ENCODE results near the gene P4HA3. TPM values are rescaled to one million over a fixed set of nuclear protein-coding genes. Genes with fewer than 3 reads are reported as not detected.

P4HA3 gene
- total RNA-seq, 1 experiment from 2014 or later = 0.52 TPM

DNA sequence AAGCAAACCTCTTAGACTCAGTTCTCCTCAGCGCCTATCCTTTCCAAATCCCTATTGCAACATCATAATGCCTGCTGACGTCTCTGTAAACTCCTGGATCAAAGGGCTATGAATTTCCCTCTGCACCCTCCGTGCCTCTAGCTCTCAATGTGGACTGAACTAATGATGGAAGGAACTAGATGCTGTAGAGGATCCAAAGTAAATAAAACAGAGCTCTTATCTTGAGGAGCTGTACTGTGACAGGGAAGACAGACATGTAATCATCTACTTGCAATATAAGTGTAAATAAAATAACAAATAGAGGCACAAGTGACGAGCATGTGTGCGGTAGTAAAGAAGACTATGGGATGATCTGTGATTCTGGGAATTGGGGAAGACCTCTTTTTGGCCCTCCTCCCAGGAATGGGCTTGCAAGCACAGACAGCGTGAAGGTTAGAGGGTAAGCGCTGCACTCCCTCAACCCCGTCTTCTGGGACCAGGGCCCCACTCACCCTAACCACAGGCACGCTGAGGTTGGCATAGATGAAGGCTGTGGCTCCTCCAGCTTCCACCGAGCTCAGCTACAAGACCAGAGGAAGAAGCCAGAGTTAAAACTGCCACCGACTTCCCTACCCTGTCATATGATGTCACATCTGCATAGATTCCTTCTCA is 42.2 kb downstream of the P4HA3 start:
- DNase-seq (ENCODE audit: low spot score) = no peak
- TF ChIP-seq EZH2 (IDR thresholded peaks at IDR 0.05; ENCODE audit: borderline replicate concordance, low read depth, low read length, poor library complexity, severe bottlenecking) (no peak), CTCF (conservative IDR thresholded peaks at IDR 0.05; ENCODE audit: low read depth, low read length) (no peak)

DNA sequence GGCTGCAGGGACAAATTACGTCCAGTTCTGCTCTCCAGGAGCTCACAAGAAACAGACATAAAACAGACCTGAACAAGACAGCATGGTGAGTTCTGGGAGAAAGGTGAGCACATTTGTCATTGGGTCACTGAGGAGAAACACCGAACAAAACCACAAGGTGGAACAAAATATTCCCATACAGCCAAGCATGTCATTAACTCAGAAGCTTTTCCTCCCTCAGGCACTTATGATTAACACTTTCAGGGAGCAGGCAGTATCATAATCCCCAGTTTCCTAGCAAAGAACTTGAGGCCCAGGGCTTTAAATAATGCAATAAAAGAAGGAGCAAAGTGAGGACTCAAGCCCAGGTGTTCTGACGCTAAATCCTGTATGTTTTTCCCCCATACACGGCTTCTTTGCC is 43.0 kb downstream of the P4HA3 start:
- CTCF ChIA-PET = no interaction called here
- intact Hi-C loops (cut with micrococcal nuclease; ENCODE audit: unreplicated experiment) = no loop called here
- no peak for DNase-seq (ENCODE audit: low spot score)
- Histone ChIP-seq H3K4me3 (ENCODE audit: low read depth, low read length, poor library complexity, severe bottlenecking) (no peak overlapping the region), H3K4me1 (ENCODE audit: insufficient read depth, low read length, poor library complexity, severe bottlenecking) (no peaks in the 10 kb centered on the region), H3K27ac (ENCODE audit: low read depth, low read length, poor library complexity, severe bottlenecking) (no peak overlapping the region), H3K36me3 (ENCODE audit: insufficient read depth, low read length, poor library complexity, severe bottlenecking) (no peaks in the 10 kb centered on the region), H3K9me3 (ENCODE audit: low read depth, low read length, poor library complexity, severe bottlenecking) (no peaks in the 10 kb centered on the region), H3K27me3 (replicated peaks; ENCODE audit: insufficient read depth, low read depth, low read length, poor library complexity) (no peaks in the 10 kb centered on the region)
- no TSS peak for BruUV-seq (replicated peaks)
- TF ChIP-seq EZH2 (IDR thresholded peaks at IDR 0.05; ENCODE audit: borderline replicate concordance, low read depth, low read length, poor library complexity, severe bottlenecking) (no peak), CTCF (conservative IDR thresholded peaks at IDR 0.05; ENCODE audit: low read depth, low read length) (no peak)
- POLR2A ChIA-PET (ENCODE audit: low non-redundant PET) = no interaction called here

More for the DNA sequence above, 42.2 kb downstream of the P4HA3 start:
- no peaks in the 10 kb centered on the region for H3K27me3 ChIP-seq (replicated peaks; ENCODE audit: insufficient read depth, low read depth, low read length, poor library complexity)
- POLR2A ChIA-PET (ENCODE audit: low non-redundant PET) = no interaction called here
- BruUV-seq (replicated peaks) = no TSS peak
- no peaks in the 10 kb centered on the region for H3K36me3 ChIP-seq (ENCODE audit: insufficient read depth, low read length, poor library complexity, severe bottlenecking)
- H3K9me3 ChIP-seq (ENCODE audit: low read depth, low read length, poor library complexity, severe bottlenecking) = no peaks in the 10 kb centered on the region
- H3K4me3 ChIP-seq (ENCODE audit: low read depth, low read length, poor library complexity, severe bottlenecking) = no peak overlapping the region
- H3K4me1 ChIP-seq (ENCODE audit: insufficient read depth, low read length, poor library complexity, severe bottlenecking) = no peaks in the 10 kb centered on the region
- CTCF ChIA-PET = interaction anchor here (0.6 kb wide), 1 partner anchor 301 kb away, joined by 12 read pairs; no protein-coding TSS in a partner anchor
- intact Hi-C loops (cut with micrococcal nuclease; ENCODE audit: unreplicated experiment) = no loop called here
- H3K27ac ChIP-seq (ENCODE audit: low read depth, low read length, poor library complexity, severe bottlenecking) = no peak overlapping the region

DNA sequence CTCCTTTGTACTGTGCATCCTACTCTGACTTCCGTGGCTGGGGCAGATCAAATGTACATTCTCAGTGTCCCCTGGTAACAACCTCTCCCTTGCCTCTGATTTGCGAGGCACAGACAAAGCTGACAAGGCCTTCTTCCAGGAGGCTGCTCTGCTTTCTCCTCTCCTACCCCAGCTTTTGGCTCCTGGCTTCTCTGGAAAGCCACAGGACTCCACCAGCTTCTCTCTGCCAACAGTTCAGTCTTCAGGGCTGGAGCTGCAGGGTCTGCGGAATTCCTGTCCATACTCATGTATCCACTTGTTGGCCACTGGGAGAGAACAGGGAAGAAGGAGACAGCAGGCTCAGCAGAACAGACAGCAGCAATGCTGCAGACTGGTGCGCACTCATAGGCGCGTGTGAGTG is 44.4 kb downstream of the P4HA3 start:
- BruUV-seq (replicated peaks) = no TSS peak
- POLR2A ChIA-PET (ENCODE audit: low non-redundant PET) = no interaction called here
- TF ChIP-seq CTCF (conservative IDR thresholded peaks at IDR 0.05; ENCODE audit: low read depth, low read length) (no peak), EZH2 (IDR thresholded peaks at IDR 0.05; ENCODE audit: borderline replicate concordance, low read depth, low read length, poor library complexity, severe bottlenecking) (no peak)
- DNase-seq (ENCODE audit: low spot score) = no peak
- Histone ChIP-seq H3K4me3 (ENCODE audit: low read depth, low read length, poor library complexity, severe bottlenecking) (no peak overlapping the region), H3K27me3 (replicated peaks; ENCODE audit: insufficient read depth, low read depth, low read length, poor library complexity) (no peaks in the 10 kb centered on the region), H3K4me1 (ENCODE audit: insufficient read depth, low read length, poor library complexity, severe bottlenecking) (no peaks in the 10 kb centered on the region), H3K36me3 (ENCODE audit: insufficient read depth, low read length, poor library complexity, severe bottlenecking) (no peaks in the 10 kb centered on the region), H3K9me3 (ENCODE audit: low read depth, low read length, poor library complexity, severe bottlenecking) (no peaks in the 10 kb centered on the region), H3K27ac (ENCODE audit: low read depth, low read length, poor library complexity, severe bottlenecking) (no peak overlapping the region)
- intact Hi-C loops (cut with micrococcal nuclease; ENCODE audit: unreplicated experiment) = no loop called here
- CTCF ChIA-PET = interaction anchor here (0.6 kb wide), 1 partner anchor 105 kb away, joined by 4 read pairs; no protein-coding TSS in a partner anchor

Data from A673 (cell line).